GM12875 (cell line): Measurements from ENCODE around the gene MAPK8.

Source experiments
- H3K4me3 ChIP-seq: one replicate; pipeline ENCODE4 v1.5.1; 2011; ENCODE audit warnings: low read depth, low read length, control low read depth
- CTCF ChIP-seq: IDR thresholded peaks from 2 replicates; pipeline ENCODE4 v1.5.1; 2011; ENCODE audit warnings: low read depth, mild to moderate bottlenecking, control low read depth, inconsistent platforms, low read length, moderate library complexity, borderline replicate concordance; ENCODE audit not compliant: insufficient read depth

Gene MAPK8

GRCh38 chr10:48449501-48450232, 143.2 kb downstream of the MAPK8 start:
- no peak overlapping the region for H3K4me3 ChIP-seq
- TF ChIP-seq CTCF = no peak

- no peak for TF ChIP-seq CTCF
- H3K4me3 ChIP-seq = no peak overlapping the region
These were observed 143.8 kb downstream of the MAPK8 start for GRCh38 chr10:48450233-48450740.

GRCh38 chr10:48450741-48451466, 144.4 kb downstream of the MAPK8 start:
- no peak overlapping the region for H3K4me3 ChIP-seq
- TF ChIP-seq CTCF = no peak

GRCh38 chr10:48451969-48452878, 145.7 kb downstream of the MAPK8 start:
- H3K4me3 ChIP-seq = no peak overlapping the region
- no peak for TF ChIP-seq CTCF

GRCh38 chr10:48452879-48453412, 146.5 kb downstream of the MAPK8 start:
- no peak for TF ChIP-seq CTCF
- no peak overlapping the region for H3K4me3 ChIP-seq

- no peak overlapping the region for H3K4me3 ChIP-seq
These were observed 147.2 kb downstream of the MAPK8 start for GRCh38 chr10:48453451-48454301.

More at GRCh38 chr10:48453451-48454301, 147.2 kb downstream of the MAPK8 start:
- no peak for TF ChIP-seq CTCF
